Stomach smooth muscle (tissue), 2 donors: ENCODE results near the gene TRIM52.
"Not testable (repeated sequence)": the region's sequence is repeated elsewhere in the genome, so short reads cannot be mapped to it uniquely, and the experiment has no call there.

Experiments
- H3K27ac ChIP-seq: one replicate; pipeline ENCODE4 v1.7.0; 2013; ENCODE audit warnings: mild to moderate bottlenecking, low read length, inconsistent platforms
- H3K27me3 ChIP-seq, 2 donors: one replicate each; pipeline ENCODE4 v1.7.0; 2013; ENCODE audit warnings: low read length in 2 of 2; ENCODE audit not compliant: insufficient read depth in 2 of 2, control insufficient read depth in 1 of 2
- H3K36me3 ChIP-seq, 2 donors: one replicate each; pipeline ENCODE4 v1.7.0; 2013; ENCODE audit warnings: low read length in 2 of 2; ENCODE audit not compliant: control insufficient read depth in 2 of 2, insufficient read depth in 2 of 2
- H3K4me1 ChIP-seq: one replicate; pipeline ENCODE4 v1.7.0; 2013; ENCODE audit warnings: low read length; ENCODE audit not compliant: control insufficient read depth, insufficient read depth
- H3K4me3 ChIP-seq, 2 donors: one replicate each; pipeline ENCODE4 v1.7.0; 2013; ENCODE audit warnings: low read length in 2 of 2
- H3K9ac ChIP-seq, 2 donors: one replicate each; pipeline ENCODE4 v1.7.0; 2013; ENCODE audit warnings: low read length in 2 of 2, mild to moderate bottlenecking in 1 of 2
- H3K9me3 ChIP-seq, 2 donors: one replicate each; pipeline ENCODE4 v1.7.0; 2013; ENCODE audit warnings: low read length in 2 of 2; ENCODE audit not compliant: control insufficient read depth in 2 of 2
- donor health status: healthy.
- donor health status: Pancreatic carcinoma.

Gene TRIM52

DNA sequence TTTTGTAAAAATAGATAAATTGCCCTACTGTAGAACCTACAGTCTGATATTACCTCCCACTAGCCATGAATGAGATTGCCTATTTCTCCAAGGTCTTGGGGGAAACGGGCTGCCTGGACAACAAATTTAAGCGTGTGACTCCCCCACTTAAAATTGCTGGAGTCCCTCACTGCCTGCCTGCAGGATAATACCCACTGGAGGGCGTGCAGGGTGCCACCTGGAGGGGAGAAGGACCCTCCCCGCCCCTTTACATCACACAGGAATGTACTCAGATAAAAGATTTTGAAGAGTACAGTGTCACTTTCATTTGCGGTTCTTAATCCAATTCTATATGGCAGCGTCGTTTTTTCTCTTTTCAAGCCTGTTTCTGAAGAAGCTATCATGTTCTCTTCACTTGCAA is 49.7 kb downstream of the TRIM52 start:
- H3K9ac ChIP-seq: no peak overlapping the region
- H3K27ac ChIP-seq: no peak overlapping the region
- peaks cover 14% of the 10 kb centered on the region for H3K4me1 ChIP-seq
- no peaks in the 10 kb centered on the region for H3K27me3 ChIP-seq
- no peaks in the 10 kb centered on the region for H3K36me3 ChIP-seq
- no peak overlapping the region for H3K4me3 ChIP-seq
- H3K9me3 ChIP-seq: no peaks in the 10 kb centered on the region

DNA sequence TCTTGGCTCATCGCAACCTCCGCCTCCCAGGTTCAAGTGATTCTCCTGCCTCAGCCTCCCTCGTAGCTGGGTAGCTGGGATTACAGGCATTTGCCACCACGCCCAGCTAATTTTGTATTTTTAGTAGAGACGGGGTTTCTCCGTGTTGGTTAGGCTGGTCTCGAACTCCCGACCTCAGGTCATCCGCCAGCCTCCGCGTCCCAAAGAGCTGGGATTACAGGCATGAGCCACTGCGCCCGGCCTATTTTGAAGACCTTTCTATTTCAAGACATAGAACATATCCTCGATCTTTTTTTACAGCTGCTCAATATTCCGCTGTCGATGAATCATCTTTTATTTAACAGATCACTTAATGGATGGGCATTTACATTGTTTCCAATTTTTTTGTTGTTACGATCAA is 50.2 kb downstream of the TRIM52 start:
- not testable (repeated sequence) for H3K9me3 ChIP-seq, H3K27me3 ChIP-seq, H3K4me3 ChIP-seq, H3K9ac ChIP-seq, H3K27ac ChIP-seq, H3K36me3 ChIP-seq
- H3K4me1 ChIP-seq: peaks cover 18% of the 10 kb centered on the region

- not testable (repeated sequence) for H3K27ac ChIP-seq, H3K9ac ChIP-seq, H3K9me3 ChIP-seq, H3K4me3 ChIP-seq, H3K36me3 ChIP-seq, H3K27me3 ChIP-seq
- H3K4me1 ChIP-seq: peaks cover 24% of the 10 kb centered on the region
Observed at GRCh38 chr5:181210148-181210547, 50.8 kb downstream of the TRIM52 start.

GRCh38 chr5:181209006-181209405 is 51.9 kb downstream of the TRIM52 start:
- H3K27ac ChIP-seq, H3K9ac ChIP-seq, H3K9me3 ChIP-seq, H3K27me3 ChIP-seq, H3K4me3 ChIP-seq, H3K36me3 ChIP-seq: not testable (repeated sequence)
- H3K4me1 ChIP-seq: peaks cover 32% of the 10 kb centered on the region

GRCh38 chr5:181207960-181208253 is 53.0 kb downstream of the TRIM52 start:
- Histone ChIP-seq H3K4me1 (peaks cover 37% of the 10 kb centered on the region), H3K36me3 (no peaks in the 10 kb centered on the region), H3K4me3 (no peak overlapping the region), H3K9ac (no peak overlapping the region), H3K27ac (no peak overlapping the region), H3K27me3 (peaks cover 0 to 8% of the 10 kb centered on the region in 2 donors), H3K9me3 (no peaks in the 10 kb centered on the region)

DNA sequence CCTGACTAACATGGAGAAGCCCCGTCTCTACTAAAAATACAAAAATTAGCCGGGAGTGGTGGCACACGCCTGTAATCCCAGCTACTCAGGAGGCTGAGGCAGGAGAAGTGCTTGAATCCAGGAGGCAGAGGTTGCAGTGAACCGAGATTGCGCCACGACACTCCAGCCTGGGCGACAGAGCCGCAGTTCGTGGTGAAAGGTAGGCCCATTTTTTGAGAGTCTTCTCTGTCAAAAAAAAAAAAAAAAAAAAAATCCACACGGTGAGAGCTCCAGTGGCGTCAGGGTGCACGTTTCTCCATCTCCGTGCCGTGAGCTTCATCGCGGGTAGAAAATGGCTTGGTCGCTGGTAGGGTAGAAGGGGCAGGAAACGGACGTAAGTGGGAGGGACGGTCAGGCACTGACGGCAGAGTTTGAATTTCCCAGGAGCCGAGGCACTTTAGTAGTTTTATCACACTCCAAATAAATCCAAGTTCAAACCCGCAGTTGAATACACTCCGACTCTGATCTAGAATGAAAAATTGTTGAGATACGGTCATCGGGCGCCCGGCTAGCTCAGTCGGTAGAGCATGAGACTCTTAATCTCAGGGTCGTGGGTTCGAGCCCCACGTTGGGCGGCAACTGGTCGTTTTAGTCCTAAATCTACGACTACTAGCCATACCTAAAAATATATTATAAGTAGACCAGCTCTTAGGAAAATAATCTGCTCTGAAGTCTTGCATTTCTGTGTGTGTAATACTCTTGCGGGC is 53.6 kb downstream of the TRIM52 start:
- Histone ChIP-seq H3K27ac (peak overlapping the region; percentile 55), H3K9me3 (no peaks in the 10 kb centered on the region), H3K9ac (peak overlapping the region; percentile 10 to 47)

DNA sequence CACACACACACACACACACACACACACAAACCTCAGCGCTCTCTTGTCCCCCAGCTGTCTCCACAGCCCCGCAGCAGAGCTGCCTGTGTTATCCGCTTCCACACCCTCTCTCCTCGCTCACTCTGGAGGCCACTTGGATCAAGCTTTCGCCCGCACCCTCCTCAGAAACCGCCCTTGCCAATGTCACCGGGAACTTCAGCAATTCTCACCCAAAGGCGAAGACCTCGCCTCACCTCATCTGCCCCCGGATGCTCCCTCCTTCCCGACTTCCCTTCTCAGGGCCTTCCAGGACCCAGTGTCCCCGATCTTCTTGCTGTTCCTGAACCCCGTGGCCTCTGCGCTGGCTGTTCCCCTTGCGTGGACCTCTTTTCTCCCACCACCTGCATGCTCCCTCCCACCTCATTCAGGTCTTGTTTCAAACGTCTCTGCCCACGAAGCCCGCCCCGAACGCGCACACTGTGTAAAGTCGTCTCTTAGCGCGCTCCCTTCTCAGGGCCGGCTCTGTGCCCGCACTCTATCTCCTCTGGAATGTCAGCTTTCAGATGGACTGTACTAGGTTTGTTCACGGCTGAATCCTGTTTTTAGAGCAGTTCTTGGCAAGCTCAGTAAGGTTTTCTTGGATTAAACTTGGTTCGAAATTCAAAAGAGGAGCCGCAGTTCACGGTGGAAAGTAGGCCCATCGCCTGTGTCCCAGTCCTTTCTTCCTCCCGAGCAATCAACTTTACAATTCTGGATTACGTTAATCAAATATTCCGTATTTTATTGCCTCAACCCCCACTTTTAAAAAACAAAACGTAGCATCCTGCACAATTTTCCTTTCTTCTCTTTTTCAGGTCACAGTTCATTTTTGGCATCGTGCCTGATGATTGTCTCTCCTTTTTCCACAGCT is 54.9 kb downstream of the TRIM52 start:
- Histone ChIP-seq H3K4me1 (peaks cover 37% of the 10 kb centered on the region), H3K36me3 (no peaks in the 10 kb centered on the region), H3K27ac (peak overlapping the region; percentile 55), H3K27me3 (peaks cover 0 to 8% of the 10 kb centered on the region in 2 donors), H3K9me3 (no peaks in the 10 kb centered on the region), H3K9ac (peak overlapping the region; percentile 39 to 51), H3K4me3 (peak overlapping the region; percentile 51 to 77)

More for the DNA sequence above, 53.6 kb downstream of the TRIM52 start:
- peaks cover 0 to 8% of the 10 kb centered on the region in 2 donors for H3K27me3 ChIP-seq
- peaks cover 37% of the 10 kb centered on the region for H3K4me1 ChIP-seq
- H3K36me3 ChIP-seq: no peaks in the 10 kb centered on the region
- H3K4me3 ChIP-seq: peak overlapping the region; percentile 51 to 77
